Measurements from ENCODE around the gene RETREG1. TPM values are rescaled to one million over a fixed set of nuclear protein-coding genes. Genes with fewer than 3 reads are reported as not detected.
"Not testable (repeated sequence)": the region's sequence is repeated elsewhere in the genome, so short reads cannot be mapped to it uniquely, and the experiment has no call there.

RETREG1 gene
- total RNA-seq, 4 donors from 2014 or later = 0.51 to 12.5 (median 4.5) TPM

GRCh38 chr5:16542236-16542635 lies 74.6 kb downstream of the RETREG1 start:
- DNase-seq = no peak
- Histone ChIP-seq H3K4me3 (no peak overlapping the region), H3K27ac (no peak overlapping the region), H3K36me3 (no peaks in the 10 kb centered on the region), H3K4me1 (no peaks in the 10 kb centered on the region), H3K9me3 (no peaks in the 10 kb centered on the region), H3K27me3 (no peaks in the 10 kb centered on the region)
- TF ChIP-seq POLR2A (IDR thresholded peaks at IDR 0.05) (no peak), CTCF (IDR thresholded peaks at IDR 0.05) (no peak)
- intact Hi-C loops (cut with DNase I; ENCODE audit: low total_unique reads) = no loop called here

- DNase-seq; H3K9me3 ChIP-seq; intact Hi-C loops (cut with DNase I; ENCODE audit: low total_unique reads); H3K27me3 ChIP-seq; H3K4me3 ChIP-seq; H3K27ac ChIP-seq; H3K36me3 ChIP-seq; H3K4me1 ChIP-seq: not testable (repeated sequence)
Observed at GRCh38 chr5:16541592-16541991, 75.2 kb downstream of the RETREG1 start.

- Histone ChIP-seq H3K27me3 (no peaks in the 10 kb centered on the region), H3K4me3 (no peak overlapping the region), H3K27ac (peak overlapping the region in 1 of 2 donors; percentile 15), H3K36me3 (no peaks in the 10 kb centered on the region), H3K9me3 (no peaks in the 10 kb centered on the region), H3K4me1 (no peaks in the 10 kb centered on the region)
- TF ChIP-seq POLR2A (IDR thresholded peaks at IDR 0.05) (no peak), CTCF (IDR thresholded peaks at IDR 0.05) (no peak)
- intact Hi-C loops (cut with DNase I; ENCODE audit: low total_unique reads) = no loop called here
- no peak for DNase-seq
Observed at GRCh38 chr5:16540421-16540820, 76.4 kb downstream of the RETREG1 start.

GRCh38 chr5:16539169-16539666 lies 77.6 kb downstream of the RETREG1 start:
- TF ChIP-seq CTCF (IDR thresholded peaks at IDR 0.05) (no peak), POLR2A (IDR thresholded peaks at IDR 0.05) (no peak)
- peak; percentile 59 to 62 for DNase-seq
- H3K9me3 ChIP-seq = no peaks in the 10 kb centered on the region
- no peaks in the 10 kb centered on the region for H3K27me3 ChIP-seq
- H3K27ac ChIP-seq = peak overlapping the region; percentile 44 to 80
- intact Hi-C loops (cut with DNase I; ENCODE audit: low total_unique reads) = no loop called here
- H3K4me1 ChIP-seq = no peaks in the 10 kb centered on the region
- no peaks in the 10 kb centered on the region for H3K36me3 ChIP-seq
- H3K4me3 ChIP-seq = no peak overlapping the region

GRCh38 chr5:16538006-16538405 lies 78.8 kb downstream of the RETREG1 start:
- Histone ChIP-seq H3K36me3 (no peaks in the 10 kb centered on the region), H3K9me3 (no peaks in the 10 kb centered on the region), H3K27ac (no peak overlapping the region), H3K27me3 (no peaks in the 10 kb centered on the region), H3K4me1 (no peaks in the 10 kb centered on the region), H3K4me3 (no peak overlapping the region)
- DNase-seq = no peak
- intact Hi-C loops (cut with DNase I; ENCODE audit: low total_unique reads) = no loop called here
- TF ChIP-seq CTCF (IDR thresholded peaks at IDR 0.05) (no peak), POLR2A (IDR thresholded peaks at IDR 0.05) (no peak)

GRCh38 chr5:16536818-16537217 lies 80.0 kb downstream of the RETREG1 start:
- intact Hi-C loops (cut with DNase I; ENCODE audit: low total_unique reads) = no loop called here
- H3K27me3 ChIP-seq = no peaks in the 10 kb centered on the region
- H3K27ac ChIP-seq = no peak overlapping the region
- H3K36me3 ChIP-seq = no peaks in the 10 kb centered on the region
- H3K4me1 ChIP-seq = no peaks in the 10 kb centered on the region
- no peak for TF ChIP-seq CTCF (IDR thresholded peaks at IDR 0.05)
- no peak for DNase-seq
- H3K9me3 ChIP-seq = no peaks in the 10 kb centered on the region
- no peak overlapping the region for H3K4me3 ChIP-seq
